WTC11 (cell line): ENCODE measurements around the gene GATC. TPM values are rescaled to one million over a fixed set of nuclear protein-coding genes. Genes with fewer than 3 reads are reported as not detected.

Experiments used
- ATAC-seq: fragments of 200-7000 bp; cut with Tn5 transposase; 2 replicates; pipeline ENCODE4 v1.10.0; 2021; ENCODE audit warnings: mild to moderate bottlenecking, moderate library complexity
- CTCF ChIA-PET: fragments of 300-600 bp; sonication (Branson Sonifier 250); formaldehyde crosslinking; loops from one replicate; lab custom pipeline; 2021; ENCODE audit warnings: antibody characterized with exemption; lab: Charles Lee
- POLR2A ChIA-PET: fragments of 350-600 bp; sonication (Branson Sonifier 250); formaldehyde crosslinking; loops from one replicate; lab custom pipeline; 2021; ENCODE audit warnings: antibody characterized with exemption; lab: Charles Lee
- DNase-seq: peaks from one replicate; pipeline ENCODE4 v3.0.0; 2021; ENCODE audit warnings: low spot score
- H3K27ac Mint-ChIP-seq: 2 replicates; pipeline ENCODE4 v1.8.0; 2021; ENCODE audit warnings: mixed read lengths
- H3K27me3 Mint-ChIP-seq: 2 replicates; pipeline ENCODE4 v1.8.0; 2021; ENCODE audit warnings: low read depth, mild to moderate bottlenecking, moderate library complexity, mixed read lengths
- H3K36me3 Mint-ChIP-seq: 2 replicates; pipeline ENCODE4 v1.8.0; 2021; ENCODE audit warnings: mixed read lengths
- H3K4me1 Mint-ChIP-seq: 2 replicates; pipeline ENCODE4 v1.8.0; 2022; ENCODE audit warnings: mixed read lengths
- H3K4me3 Mint-ChIP-seq: 2 replicates; pipeline ENCODE4 v1.8.0; 2021; ENCODE audit warnings: mild to moderate bottlenecking, moderate library complexity, mixed read lengths
- H3K9me3 Mint-ChIP-seq: 2 replicates; pipeline ENCODE4 v1.8.0; 2021; ENCODE audit warnings: mixed read lengths
- ATF2 ChIP-seq: sonication (generic); formaldehyde crosslinking; IDR thresholded peaks from 2 replicates; pipeline ENCODE4 v1.8.1; 2022; ENCODE audit warnings: low read depth, missing genetic modification reagents, borderline replicate concordance
- CREM ChIP-seq: sonication (generic); formaldehyde crosslinking; IDR thresholded peaks from 2 replicates; pipeline ENCODE4 v1.8.1; 2022; ENCODE audit warnings: mild to moderate bottlenecking, missing genetic modification reagents, moderate library complexity
- FOXP4 ChIP-seq: sonication (generic); formaldehyde crosslinking; IDR thresholded peaks from 2 replicates; pipeline ENCODE4 v1.8.0; 2022; ENCODE audit warnings: mild to moderate bottlenecking, missing genetic modification reagents
- JAZF1 ChIP-seq: fragments of 250-450 bp; sonication (Bioruptor Pico); IDR thresholded peaks from 2 replicates; pipeline ENCODE4 v1.9.0; 2021; ENCODE audit warnings: moderate library complexity, mild to moderate bottlenecking, inconsistent platforms
- NFE2L1 ChIP-seq: sonication (generic); formaldehyde crosslinking; IDR thresholded peaks from 2 replicates; pipeline ENCODE4 v1.8.1; 2023; ENCODE audit warnings: missing genetic modification reagents
- NFYB ChIP-seq: sonication (generic); formaldehyde crosslinking; conservative IDR thresholded peaks from 2 replicates; pipeline ENCODE4 v1.8.0; 2022; ENCODE audit warnings: low read depth, missing genetic modification reagents
- NR2C2 ChIP-seq: sonication (generic); formaldehyde crosslinking; IDR thresholded peaks from 2 replicates; pipeline ENCODE4 v1.8.0; 2022; ENCODE audit warnings: mild to moderate bottlenecking, missing genetic modification reagents
- NR3C1 ChIP-seq: sonication (generic); formaldehyde crosslinking; conservative IDR thresholded peaks from 2 replicates; pipeline ENCODE4 v1.8.1; 2023; ENCODE audit warnings: low read depth, mild to moderate bottlenecking, missing genetic modification reagents
- OVOL2 ChIP-seq: fragments of 250-450 bp; sonication (Bioruptor Pico); IDR thresholded peaks from 2 replicates; pipeline ENCODE4 v1.9.0; 2021; ENCODE audit warnings: mild to moderate bottlenecking, borderline replicate concordance
- TCF7 ChIP-seq: sonication (generic); formaldehyde crosslinking; IDR thresholded peaks from 2 replicates; pipeline ENCODE4 v1.8.0; 2022; ENCODE audit warnings: mild to moderate bottlenecking, low read depth, missing genetic modification reagents, moderate library complexity
- TP53 ChIP-seq: sonication (generic); formaldehyde crosslinking; IDR thresholded peaks from 2 replicates; pipeline ENCODE4 v1.8.1; 2023; ENCODE audit warnings: mild to moderate bottlenecking, missing genetic modification reagents
- ZNF121 ChIP-seq: sonication (generic); formaldehyde crosslinking; IDR thresholded peaks from 2 replicates; pipeline ENCODE4 v1.8.0; 2023; ENCODE audit warnings: missing genetic modification reagents
- ZNF219 ChIP-seq: sonication (generic); formaldehyde crosslinking; IDR thresholded peaks from 2 replicates; pipeline ENCODE4 v1.8.0; 2023; ENCODE audit warnings: missing genetic modification reagents, mild to moderate bottlenecking, borderline replicate concordance
- ZNF317 ChIP-seq: sonication (generic); formaldehyde crosslinking; IDR thresholded peaks from 2 replicates; pipeline ENCODE4 v1.8.1; 2023; ENCODE audit warnings: low read depth, mild to moderate bottlenecking, moderate library complexity, missing genetic modification reagents, borderline replicate concordance
- ZNF416 ChIP-seq: fragments of 250-450 bp; sonication (Bioruptor Pico); IDR thresholded peaks from 2 replicates; pipeline ENCODE4 v1.9.0; 2021; ENCODE audit warnings: mild to moderate bottlenecking, inconsistent platforms
- ZNF423 ChIP-seq: fragments of 250-450 bp; sonication (Bioruptor Pico); IDR thresholded peaks from 2 replicates; pipeline ENCODE4 v2.1.2; 2022; ENCODE audit warnings: mild to moderate bottlenecking, moderate library complexity
- ZNF532 ChIP-seq: fragments of 250-450 bp; sonication (Bioruptor Pico); IDR thresholded peaks from 2 replicates; pipeline ENCODE4 v1.9.0; 2021; ENCODE audit warnings: mild to moderate bottlenecking, borderline replicate concordance
- total RNA-seq: library from RNA; stranded (reverse); gene quantifications from 3 replicates; pipeline ENCODE4 v1.2.3, GENCODE V29; 2021
- TF ChIP-seq, protein P1 (sequence below): fragments of 250-450 bp; sonication (Bioruptor Pico); IDR thresholded peaks from 2 replicates; pipeline ENCODE4 v1.9.0; 2021; ENCODE audit warnings: moderate library complexity, mild to moderate bottlenecking, inconsistent platforms, borderline replicate concordance
- TF ChIP-seq, protein P2 (sequence below): sonication (generic); formaldehyde crosslinking; IDR thresholded peaks from 2 replicates; pipeline ENCODE4 v1.8.1; 2023; ENCODE audit warnings: mild to moderate bottlenecking, missing genetic modification reagents, moderate library complexity
- TF ChIP-seq, protein P3 (sequence below): sonication (generic); formaldehyde crosslinking; IDR thresholded peaks from 2 replicates; pipeline ENCODE4 v1.8.0; 2022; ENCODE audit warnings: missing genetic modification reagents

GATC gene
- total RNA-seq, 1 experiment from 2014 or later, result 33.9 TPM

DNA sequence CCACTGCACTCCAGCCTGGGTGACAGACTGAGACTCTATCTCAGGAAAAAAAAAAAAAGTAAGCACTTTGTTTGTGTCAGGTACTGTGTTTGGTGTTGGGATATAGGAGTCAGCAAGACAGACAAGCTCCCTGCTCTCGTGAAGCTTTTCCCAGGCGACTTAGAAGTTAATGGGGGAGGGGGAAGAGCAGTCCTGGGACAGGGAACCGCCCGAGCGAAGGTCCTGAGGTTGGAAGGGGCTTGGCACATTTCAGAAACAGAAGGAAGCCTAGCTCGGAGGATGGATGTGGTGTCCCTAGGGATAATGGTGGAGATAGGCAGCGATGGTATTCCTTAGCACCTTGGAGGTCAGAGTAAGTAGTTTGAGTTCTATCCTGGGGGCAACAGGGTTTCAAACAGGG lies 16.9 kb upstream of the GATC start:
- ATAC-seq, result no peak
- Mint-ChIP-seq H3K4me1 (peaks cover 8% of the 10 kb centered on the region), H3K27me3 (no peaks in the 10 kb centered on the region), H3K27ac (no peak overlapping the region), H3K9me3 (no peaks in the 10 kb centered on the region), H3K36me3 (no peaks in the 10 kb centered on the region), H3K4me3 (no peak overlapping the region)
- DNase-seq, result no peak
- POLR2A ChIA-PET, result interaction anchor here (1.0 to 1.5 kb wide), 2 partner anchors 41 to 62 kb away, joined by 4 to 15 read pairs; no protein-coding TSS in a partner anchor
- no peak for TF ChIP-seq NR3C1 (CRISPR knock-in tag)
- TF ChIP-seq TCF7 (CRISPR knock-in tag), result no peak
- TF ChIP-seq NR2C2 (CRISPR knock-in tag), result no peak
- TF ChIP-seq JAZF1 (CRISPR knock-in tag), result no peak
- TF ChIP-seq ATF2, result no peak
- no peak for TF ChIP-seq ZNF121 (CRISPR knock-in tag)
- TF ChIP-seq NFE2L1 (CRISPR knock-in tag), result no peak
- TF ChIP-seq ZNF317 (CRISPR knock-in tag), result no peak
- no peak for TF ChIP-seq FOXP4 (CRISPR knock-in tag)
- no peak for TF ChIP-seq ZNF423 (CRISPR knock-in tag)
- TF ChIP-seq ZNF219 (CRISPR knock-in tag), result no peak
- no peak for TF ChIP-seq CREM
- TF ChIP-seq, protein P1, sequence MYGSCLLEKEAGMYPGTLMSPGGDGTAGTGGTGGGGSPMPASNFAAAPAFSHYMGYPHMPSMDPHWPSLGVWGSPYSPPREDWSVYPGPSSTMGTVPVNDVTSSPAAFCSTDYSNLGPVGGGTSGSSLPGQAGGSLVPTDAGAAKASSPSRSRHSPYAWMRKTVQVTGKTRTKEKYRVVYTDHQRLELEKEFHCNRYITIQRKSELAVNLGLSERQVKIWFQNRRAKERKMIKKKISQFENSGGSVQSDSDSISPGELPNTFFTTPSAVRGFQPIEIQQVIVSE (CRISPR knock-in tag), result no peak
- no peak for TF ChIP-seq ZNF532 (CRISPR knock-in tag)
- TF ChIP-seq, protein P2, sequence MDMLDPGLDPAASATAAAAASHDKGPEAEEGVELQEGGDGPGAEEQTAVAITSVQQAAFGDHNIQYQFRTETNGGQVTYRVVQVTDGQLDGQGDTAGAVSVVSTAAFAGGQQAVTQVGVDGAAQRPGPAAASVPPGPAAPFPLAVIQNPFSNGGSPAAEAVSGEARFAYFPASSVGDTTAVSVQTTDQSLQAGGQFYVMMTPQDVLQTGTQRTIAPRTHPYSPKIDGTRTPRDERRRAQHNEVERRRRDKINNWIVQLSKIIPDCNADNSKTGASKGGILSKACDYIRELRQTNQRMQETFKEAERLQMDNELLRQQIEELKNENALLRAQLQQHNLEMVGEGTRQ (CRISPR knock-in tag), result no peak
- TF ChIP-seq ZNF416 (CRISPR knock-in tag), result no peak
- no peak for TF ChIP-seq NFYB (CRISPR knock-in tag)
- TF ChIP-seq, protein P3, sequence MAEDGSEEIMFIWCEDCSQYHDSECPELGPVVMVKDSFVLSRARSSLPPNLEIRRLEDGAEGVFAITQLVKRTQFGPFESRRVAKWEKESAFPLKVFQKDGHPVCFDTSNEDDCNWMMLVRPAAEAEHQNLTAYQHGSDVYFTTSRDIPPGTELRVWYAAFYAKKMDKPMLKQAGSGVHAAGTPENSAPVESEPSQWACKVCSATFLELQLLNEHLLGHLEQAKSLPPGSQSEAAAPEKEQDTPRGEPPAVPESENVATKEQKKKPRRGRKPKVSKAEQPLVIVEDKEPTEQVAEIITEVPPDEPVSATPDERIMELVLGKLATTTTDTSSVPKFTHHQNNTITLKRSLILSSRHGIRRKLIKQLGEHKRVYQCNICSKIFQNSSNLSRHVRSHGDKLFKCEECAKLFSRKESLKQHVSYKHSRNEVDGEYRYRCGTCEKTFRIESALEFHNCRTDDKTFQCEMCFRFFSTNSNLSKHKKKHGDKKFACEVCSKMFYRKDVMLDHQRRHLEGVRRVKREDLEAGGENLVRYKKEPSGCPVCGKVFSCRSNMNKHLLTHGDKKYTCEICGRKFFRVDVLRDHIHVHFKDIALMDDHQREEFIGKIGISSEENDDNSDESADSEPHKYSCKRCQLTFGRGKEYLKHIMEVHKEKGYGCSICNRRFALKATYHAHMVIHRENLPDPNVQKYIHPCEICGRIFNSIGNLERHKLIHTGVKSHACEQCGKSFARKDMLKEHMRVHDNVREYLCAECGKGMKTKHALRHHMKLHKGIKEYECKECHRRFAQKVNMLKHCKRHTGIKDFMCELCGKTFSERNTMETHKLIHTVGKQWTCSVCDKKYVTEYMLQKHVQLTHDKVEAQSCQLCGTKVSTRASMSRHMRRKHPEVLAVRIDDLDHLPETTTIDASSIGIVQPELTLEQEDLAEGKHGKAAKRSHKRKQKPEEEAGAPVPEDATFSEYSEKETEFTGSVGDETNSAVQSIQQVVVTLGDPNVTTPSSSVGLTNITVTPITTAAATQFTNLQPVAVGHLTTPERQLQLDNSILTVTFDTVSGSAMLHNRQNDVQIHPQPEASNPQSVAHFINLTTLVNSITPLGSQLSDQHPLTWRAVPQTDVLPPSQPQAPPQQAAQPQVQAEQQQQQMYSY (CRISPR knock-in tag), result no peak
- no peak for TF ChIP-seq OVOL2 (CRISPR knock-in tag)
- TF ChIP-seq TP53 (CRISPR knock-in tag), result no peak
- CTCF ChIA-PET, result interaction anchor here (0.8 to 6.1 kb wide), 17 partner anchors 9 to 220 kb away, joined by 3 to 89 read pairs (median 11); partner anchors contain the start of genes MSI1, SIRT4 and SRSF9
